Measurements from ENCODE around the gene SDE2. TPM values are rescaled to one million over a fixed set of nuclear protein-coding genes. Genes with fewer than 3 reads are reported as not detected.
A peak's percentile ranks its signal among the peaks of the same experiment; 100 is the strongest.

SDE2 gene
- 10 to 100 TPM in 2 of 4 donors, 1 to 10 TPM in 2; 4.4 to 19.2 (median 13.2) TPM for total RNA-seq

DNA sequence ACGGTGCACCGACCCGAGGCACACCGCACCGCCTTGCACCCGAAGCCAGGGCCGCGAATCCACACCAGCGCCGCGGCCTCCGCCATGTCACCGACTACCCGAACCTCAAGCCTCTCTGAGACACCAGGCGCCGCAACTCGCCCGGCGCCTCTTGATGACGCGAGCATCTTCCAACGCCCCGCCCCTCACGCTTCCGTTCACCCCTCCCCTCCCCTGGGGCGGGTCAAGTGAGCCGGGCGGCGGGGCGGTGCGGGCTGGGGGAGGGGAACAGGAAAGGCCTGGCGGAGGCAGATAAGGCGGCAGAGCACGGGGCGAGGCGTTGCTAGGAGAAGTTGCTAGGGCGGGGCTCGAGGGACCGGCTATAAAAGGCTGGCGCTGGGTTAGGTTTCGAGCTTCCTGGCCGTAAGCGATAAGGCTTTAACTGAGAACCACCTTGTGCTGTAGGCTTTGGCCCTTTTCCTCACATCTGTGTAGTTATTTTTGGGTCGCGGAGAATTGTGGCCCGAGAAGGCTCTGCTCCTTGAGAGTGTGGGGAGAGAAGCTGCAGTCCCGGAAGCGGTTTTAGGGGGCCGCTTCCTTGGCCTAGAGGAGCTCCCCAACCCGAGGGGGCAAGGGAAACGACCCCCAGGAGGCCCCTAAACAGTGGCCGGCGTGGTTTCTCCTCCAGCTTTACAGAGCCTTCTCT, at the start of gene SDE2:
SDE2 (minus strand) TSS at position 117 of the 685 bp plus-strand sequence; CDS start at position 86, 31 bp downstream.
- intact Hi-C loops (cut with DNase I; ENCODE audit: low total_unique reads): no loop called here

DNA sequence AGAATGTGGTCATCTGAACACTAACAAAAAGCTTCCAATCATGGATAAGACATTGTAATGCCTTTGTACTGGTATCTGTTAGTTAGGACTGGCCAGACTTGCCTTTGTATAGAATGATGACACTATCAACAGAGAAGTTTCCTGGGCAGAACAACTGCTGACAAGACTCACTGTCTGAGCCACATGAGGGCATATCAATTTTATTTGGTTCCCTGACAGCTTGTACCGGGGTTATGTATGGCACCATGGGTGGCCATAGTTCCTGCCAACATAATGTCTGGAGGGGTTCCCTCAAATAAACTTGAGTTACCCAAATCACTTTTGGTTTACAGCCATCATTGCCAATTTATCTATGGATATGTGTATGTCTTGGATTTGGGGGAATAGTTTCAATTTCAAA, 49.7 kb upstream of the SDE2 start:
- DNase-seq: no peak
- WGBS, 2 donors (ENCODE audit: low coverage in 1 of 2): 78% methylated on average over 1 of the region's 1 CpG; no CpG with 5 or more reads in 1 of the 2 donors
- H3K27ac ChIP-seq: no peak overlapping the region
- H3K36me3 ChIP-seq: no peaks in the 10 kb centered on the region
- in situ Hi-C loops (cut with MboI; ENCODE audit: low pct_ligation_motif_present in 1 of 4, low pct_unique_long_range_greater_than_20kb in 1 of 4, low sequenced_read_pairs in 3 of 4) (no loop called here), intact Hi-C loops (cut with DNase I; ENCODE audit: low total_unique reads) (no loop called here)
- H3K27me3 ChIP-seq: no peaks in the 10 kb centered on the region
- H3K4me1 ChIP-seq: peaks cover 0 to 3% (median 0%) of the 10 kb centered on the region in 4 donors
- TF ChIP-seq POLR2A (IDR thresholded peaks at IDR 0.05): no peak
- TF ChIP-seq, protein P1, sequence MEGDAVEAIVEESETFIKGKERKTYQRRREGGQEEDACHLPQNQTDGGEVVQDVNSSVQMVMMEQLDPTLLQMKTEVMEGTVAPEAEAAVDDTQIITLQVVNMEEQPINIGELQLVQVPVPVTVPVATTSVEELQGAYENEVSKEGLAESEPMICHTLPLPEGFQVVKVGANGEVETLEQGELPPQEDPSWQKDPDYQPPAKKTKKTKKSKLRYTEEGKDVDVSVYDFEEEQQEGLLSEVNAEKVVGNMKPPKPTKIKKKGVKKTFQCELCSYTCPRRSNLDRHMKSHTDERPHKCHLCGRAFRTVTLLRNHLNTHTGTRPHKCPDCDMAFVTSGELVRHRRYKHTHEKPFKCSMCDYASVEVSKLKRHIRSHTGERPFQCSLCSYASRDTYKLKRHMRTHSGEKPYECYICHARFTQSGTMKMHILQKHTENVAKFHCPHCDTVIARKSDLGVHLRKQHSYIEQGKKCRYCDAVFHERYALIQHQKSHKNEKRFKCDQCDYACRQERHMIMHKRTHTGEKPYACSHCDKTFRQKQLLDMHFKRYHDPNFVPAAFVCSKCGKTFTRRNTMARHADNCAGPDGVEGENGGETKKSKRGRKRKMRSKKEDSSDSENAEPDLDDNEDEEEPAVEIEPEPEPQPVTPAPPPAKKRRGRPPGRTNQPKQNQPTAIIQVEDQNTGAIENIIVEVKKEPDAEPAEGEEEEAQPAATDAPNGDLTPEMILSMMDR (IDR thresholded peaks at IDR 0.05): no peak
- TF ChIP-seq EP300 (IDR thresholded peaks at IDR 0.05; ENCODE audit: low read depth): no peak
- TF ChIP-seq POLR2AphosphoS5 (IDR thresholded peaks at IDR 0.05): no peak
- no peaks in the 10 kb centered on the region for H3K9me3 ChIP-seq
- H3K4me3 ChIP-seq: no peak overlapping the region

More for the DNA sequence above, at the start of gene SDE2:
- Histone ChIP-seq H3K4me1 (peaks cover 10 to 48% (median 33%) of the 10 kb centered on the region in 4 donors), H3K9me3 (no peaks in the 10 kb centered on the region), H3K36me3 (peaks cover 0 to 8% (median 2%) of the 10 kb centered on the region in 4 donors), H3K4me3 (peak within 1 kb of the TSS; percentile 52 to 78 (median 72)), H3K27ac (peak within 1 kb of the TSS; percentile 96 to 100 (median 97)), H3K27me3 (no peaks in the 10 kb centered on the region)
- 3% methylated on average over 40 of the region's 53 CpGs; no CpG with 5 or more reads in 1 of the 2 donors for WGBS, 2 donors (ENCODE audit: low coverage in 1 of 2)
- in situ Hi-C loops (cut with MboI; ENCODE audit: low pct_ligation_motif_present in 1 of 4, low pct_unique_long_range_greater_than_20kb in 1 of 4, low sequenced_read_pairs in 3 of 4): loop anchor here in 1 of 4 donors (5.0 kb wide), 1 partner anchor 63 kb away; the partner anchor contains the start of gene H3-3A
- TF ChIP-seq, protein P1 (IDR thresholded peaks at IDR 0.05): no peak
- peak; percentile 81 for TF ChIP-seq EP300 (IDR thresholded peaks at IDR 0.05; ENCODE audit: low read depth)
- peak; percentile 91 to 99 (median 99) for TF ChIP-seq POLR2AphosphoS5 (IDR thresholded peaks at IDR 0.05)
- peak; percentile 99 for TF ChIP-seq POLR2A (IDR thresholded peaks at IDR 0.05)
- peak; percentile 100 for DNase-seq

DNA sequence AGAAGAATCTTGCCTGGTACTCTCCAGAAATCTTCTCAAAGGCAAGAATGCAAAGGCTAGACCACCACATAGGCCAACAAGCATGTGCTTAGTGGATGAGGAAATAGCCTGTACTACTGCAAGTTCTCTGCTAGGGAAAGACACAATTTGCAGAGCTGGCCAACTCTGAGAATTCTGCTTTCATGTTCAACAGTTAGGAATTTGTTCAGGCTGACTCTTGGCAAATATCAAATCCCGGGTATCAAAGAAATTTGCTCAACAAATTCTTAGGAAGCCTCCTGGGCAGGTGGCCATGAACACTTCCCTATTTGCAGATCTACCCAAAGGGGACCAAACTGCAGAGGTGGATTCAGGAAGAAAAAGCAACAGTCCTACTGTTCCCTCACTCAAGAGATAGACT, 48.4 kb upstream of the SDE2 start:
- TF ChIP-seq, protein P1 (IDR thresholded peaks at IDR 0.05): no peak
- no peak for TF ChIP-seq POLR2AphosphoS5 (IDR thresholded peaks at IDR 0.05)
- TF ChIP-seq POLR2A (IDR thresholded peaks at IDR 0.05): no peak
- TF ChIP-seq EP300 (IDR thresholded peaks at IDR 0.05; ENCODE audit: low read depth): no peak
- WGBS, 2 donors (ENCODE audit: low coverage in 1 of 2): 0 to 27% methylated on average over 1 of the region's 1 CpG
- H3K4me1 ChIP-seq: peaks cover 0 to 3% (median 0%) of the 10 kb centered on the region in 4 donors
- DNase-seq: no peak
- intact Hi-C loops (cut with DNase I; ENCODE audit: low total_unique reads): no loop called here
- in situ Hi-C loops (cut with MboI; ENCODE audit: low pct_ligation_motif_present in 1 of 4, low pct_unique_long_range_greater_than_20kb in 1 of 4, low sequenced_read_pairs in 3 of 4): no loop called here
- no peaks in the 10 kb centered on the region for H3K9me3 ChIP-seq
- no peak overlapping the region for H3K27ac ChIP-seq
- no peaks in the 10 kb centered on the region for H3K36me3 ChIP-seq
- no peaks in the 10 kb centered on the region for H3K27me3 ChIP-seq
- H3K4me3 ChIP-seq: no peak overlapping the region

DNA sequence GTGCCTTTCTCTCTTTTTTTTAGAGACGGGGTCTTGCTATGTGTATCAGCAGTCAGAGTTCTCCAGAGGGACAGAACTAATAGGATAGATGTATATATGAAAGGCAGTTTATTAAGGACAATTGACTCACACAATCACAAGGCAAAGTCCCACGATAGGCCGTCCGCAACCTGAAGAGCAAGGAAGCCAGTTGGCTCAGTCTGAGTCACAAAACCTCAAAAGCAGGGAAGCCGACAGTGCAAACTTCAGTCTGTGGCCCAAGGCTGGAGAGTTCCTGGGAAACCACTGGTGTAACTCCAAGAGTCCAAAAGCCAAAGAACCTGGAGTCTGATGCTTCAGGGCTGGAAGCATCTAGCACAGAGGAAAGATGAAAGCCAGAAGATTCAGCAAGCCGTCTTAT, 47.1 kb upstream of the SDE2 start:
- in situ Hi-C loops (cut with MboI; ENCODE audit: low pct_ligation_motif_present in 1 of 4, low pct_unique_long_range_greater_than_20kb in 1 of 4, low sequenced_read_pairs in 3 of 4) (no loop called here), intact Hi-C loops (cut with DNase I; ENCODE audit: low total_unique reads) (no loop called here)
- H3K4me1 ChIP-seq: peaks cover 0 to 3% (median 0%) of the 10 kb centered on the region in 4 donors
- no peaks in the 10 kb centered on the region for H3K9me3 ChIP-seq
- DNase-seq: peak; percentile 52
- WGBS, 2 donors (ENCODE audit: low coverage in 1 of 2): 63 to 68% methylated on average over 1 to 6 of the region's 6 CpGs
- no peak overlapping the region for H3K27ac ChIP-seq
- H3K27me3 ChIP-seq: no peaks in the 10 kb centered on the region
- H3K36me3 ChIP-seq: no peaks in the 10 kb centered on the region
- TF ChIP-seq, protein P1 (IDR thresholded peaks at IDR 0.05): no peak
- peak in 1 of 3 donors; percentile 10 for TF ChIP-seq POLR2AphosphoS5 (IDR thresholded peaks at IDR 0.05)
- no peak overlapping the region for H3K4me3 ChIP-seq

Data from transverse colon (tissue), 4 donors.